OCI-LY3 (cell line): ENCODE results near the gene C10orf90.

Experiments used
- H2AFZ ChIP-seq: fragments of 200-600, 300-600 bp; shearing (Covaris generic); 2 replicates; pipeline ENCODE4 v1.6.0; 2014; ENCODE audit warnings: antibody characterized with exemption, low read depth, low read length
- H3K27ac ChIP-seq: fragments of 200-600, 300-600 bp; sonication (generic); 2 replicates; pipeline ENCODE4 v1.5.1; 2014; ENCODE audit warnings: mild to moderate bottlenecking, low read length, moderate library complexity, mixed read lengths
- H3K27me3 ChIP-seq: fragments of 200-600, 300-600 bp; sonication (generic); 2 replicates; pipeline ENCODE4 v1.6.1; 2014; ENCODE audit warnings: low read depth, low read length, mixed read lengths
- H3K36me3 ChIP-seq: fragments of 200-600, 300-600 bp; sonication (generic); replicated peaks from 2 replicates; pipeline ENCODE3; 2014; ENCODE audit warnings: low read depth, low read length, mixed read lengths
- H3K4me1 ChIP-seq: fragments of 300-600, 200-600 bp; sonication (generic); 2 replicates; pipeline ENCODE4 v1.6.1; 2014; ENCODE audit warnings: low read length, mixed read lengths
- H3K4me2 ChIP-seq: fragments of 200-600, 300-600 bp; sonication (generic); 2 replicates; pipeline ENCODE4 v1.6.1; 2014; ENCODE audit warnings: low read length, mixed read lengths
- H3K4me3 ChIP-seq: fragments of 300-600, 200-600 bp; sonication (generic); 2 replicates; pipeline ENCODE4 v1.5.1; 2014; ENCODE audit warnings: antibody characterized with exemption, mild to moderate bottlenecking, low read length, moderate library complexity
- H3K79me2 ChIP-seq: fragments of 300-600, 200-600 bp; shearing (Covaris generic); 2 replicates; pipeline ENCODE4 v1.6.1; 2014; ENCODE audit warnings: mild to moderate bottlenecking, low read length, mixed read lengths
- H3K9ac ChIP-seq: fragments of 300-600, 200-600 bp; shearing (Covaris generic); 2 replicates; pipeline ENCODE4 v1.6.0; 2014; ENCODE audit warnings: mild to moderate bottlenecking, low read length, moderate library complexity
- H3K9me3 ChIP-seq: fragments of 200-600, 300-600 bp; shearing (Covaris generic); 2 replicates; pipeline ENCODE4 v1.6.1; 2014; ENCODE audit warnings: low read length, mixed read lengths; ENCODE audit not compliant: insufficient read depth
- H4K20me1 ChIP-seq: fragments of 200-600, 300-600 bp; sonication (generic); 2 replicates; pipeline ENCODE4 v1.6.1; 2016; ENCODE audit warnings: low read length, mixed read lengths; ENCODE audit not compliant: insufficient read depth
- CTCF ChIP-seq: fragments of 200-600, 300-600 bp; sonication (generic); IDR thresholded peaks from 2 replicates; pipeline ENCODE4 v1.5.1; 2014; ENCODE audit warnings: antibody characterized with exemption, low read length, low read depth
- EZH2phosphoT487 ChIP-seq: fragments of 200-600 bp; shearing (Covaris generic); IDR thresholded peaks from 2 replicates; pipeline ENCODE4 v1.6.1; 2018; ENCODE audit warnings: antibody characterized with exemption, mixed run types, low read depth

The C10orf90 gene

DNA sequence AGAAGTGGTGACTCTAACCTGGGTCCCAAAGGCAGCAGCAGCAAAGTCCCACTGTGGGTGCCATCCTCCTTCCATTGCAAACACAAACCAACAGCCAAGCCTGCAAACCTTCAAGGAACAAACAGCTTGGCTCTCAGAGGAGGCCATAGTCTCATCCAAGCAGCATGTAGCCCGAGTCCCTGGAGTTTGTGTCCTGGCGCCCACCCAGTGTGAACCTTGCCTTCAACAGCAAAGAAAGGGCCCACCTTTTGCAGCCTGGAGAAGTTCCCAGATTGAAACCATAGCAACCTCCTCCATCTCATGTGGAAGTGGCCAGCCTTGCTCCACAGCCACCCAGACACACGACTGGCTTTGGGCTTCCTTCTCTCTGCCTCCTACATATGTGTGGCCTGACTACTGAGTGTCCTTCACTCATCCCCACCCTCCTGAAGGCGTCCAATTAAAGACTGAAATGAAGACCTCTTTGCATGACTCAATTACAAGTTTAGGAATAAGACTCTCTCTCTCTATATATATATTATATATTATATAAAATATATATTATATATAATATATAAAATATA, 106.1 kb downstream of the C10orf90 start:
- Histone ChIP-seq H3K36me3 (no peaks in the 10 kb centered on the region), H4K20me1 (no peaks in the 10 kb centered on the region), H3K27me3 (no peaks in the 10 kb centered on the region), H3K79me2 (no peaks in the 10 kb centered on the region), H3K4me1 (no peaks in the 10 kb centered on the region), H3K9me3 (no peaks in the 10 kb centered on the region), H3K4me3 (no peak overlapping the region), H3K9ac (no peak overlapping the region), H3K4me2 (no peak overlapping the region), H2AFZ (no peak overlapping the region), H3K27ac (no peak overlapping the region)
- no peak for TF ChIP-seq EZH2phosphoT487
- TF ChIP-seq CTCF, result no peak

GRCh38 chr10:126563361-126563760, 107.1 kb downstream of the C10orf90 start:
- no peaks in the 10 kb centered on the region for H4K20me1 ChIP-seq
- H2AFZ ChIP-seq, result no peak overlapping the region
- H3K27me3 ChIP-seq, result no peaks in the 10 kb centered on the region
- H3K27ac ChIP-seq, result no peak overlapping the region
- no peak overlapping the region for H3K4me3 ChIP-seq
- H3K79me2 ChIP-seq, result no peaks in the 10 kb centered on the region
- H3K9ac ChIP-seq, result no peak overlapping the region
- no peak overlapping the region for H3K4me2 ChIP-seq
- H3K36me3 ChIP-seq, result no peaks in the 10 kb centered on the region
- H3K4me1 ChIP-seq, result no peaks in the 10 kb centered on the region
- H3K9me3 ChIP-seq, result no peaks in the 10 kb centered on the region
- TF ChIP-seq EZH2phosphoT487 (no peak), CTCF (no peak)

DNA sequence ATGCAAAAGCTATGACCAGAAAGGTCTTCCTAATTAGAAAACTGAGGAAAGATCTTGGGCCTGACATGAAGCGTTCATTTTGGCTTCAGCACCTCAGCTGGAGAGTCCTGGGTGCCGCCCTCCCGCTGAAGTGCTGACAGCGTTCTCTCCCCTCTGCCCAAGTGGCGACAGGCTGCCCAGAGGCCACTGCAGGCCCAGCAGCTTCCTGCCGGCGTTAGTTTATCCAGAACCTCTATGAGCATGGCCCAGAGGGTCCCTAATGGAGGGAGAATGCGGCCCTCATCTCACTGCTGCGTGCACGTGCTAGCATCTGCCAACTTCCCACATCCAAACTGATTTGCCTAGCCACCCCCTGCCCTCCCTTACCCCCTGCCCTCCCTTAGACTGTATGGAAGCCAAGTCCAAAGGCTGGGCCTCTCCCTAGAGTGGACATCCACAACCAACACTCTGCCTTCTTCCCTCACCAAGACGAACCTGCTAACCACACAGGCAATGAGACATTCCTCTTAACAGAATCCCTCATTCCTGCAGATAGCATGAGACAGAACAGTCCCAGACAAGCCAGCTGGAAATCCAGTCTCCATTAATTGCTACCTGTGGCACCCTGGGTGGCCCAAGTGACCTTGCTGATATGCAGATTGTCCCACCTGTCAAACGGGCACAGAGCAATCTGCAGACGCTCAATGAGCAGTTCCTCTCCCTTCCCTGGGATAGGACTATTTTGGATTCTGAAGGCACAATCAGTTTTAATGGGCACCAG, 108.4 kb downstream of the C10orf90 start:
- TF ChIP-seq CTCF (no peak), EZH2phosphoT487 (no peak)
- no peak overlapping the region for H2AFZ ChIP-seq
- no peaks in the 10 kb centered on the region for H3K9me3 ChIP-seq
- H3K27ac ChIP-seq, result no peak overlapping the region
- no peaks in the 10 kb centered on the region for H3K4me1 ChIP-seq
- H3K27me3 ChIP-seq, result no peaks in the 10 kb centered on the region
- H3K36me3 ChIP-seq, result no peaks in the 10 kb centered on the region
- no peak overlapping the region for H3K4me2 ChIP-seq
- H4K20me1 ChIP-seq, result no peaks in the 10 kb centered on the region
- H3K79me2 ChIP-seq, result no peaks in the 10 kb centered on the region
- no peak overlapping the region for H3K9ac ChIP-seq
- no peak overlapping the region for H3K4me3 ChIP-seq

- H3K27ac ChIP-seq, result no peak overlapping the region
- H3K79me2 ChIP-seq, result no peaks in the 10 kb centered on the region
- no peaks in the 10 kb centered on the region for H3K4me1 ChIP-seq
- no peak overlapping the region for H3K9ac ChIP-seq
- no peaks in the 10 kb centered on the region for H4K20me1 ChIP-seq
- H3K9me3 ChIP-seq, result no peaks in the 10 kb centered on the region
- no peak overlapping the region for H3K4me2 ChIP-seq
- no peaks in the 10 kb centered on the region for H3K36me3 ChIP-seq
- TF ChIP-seq EZH2phosphoT487, result no peak
- no peak for TF ChIP-seq CTCF
- no peak overlapping the region for H3K4me3 ChIP-seq
- no peaks in the 10 kb centered on the region for H3K27me3 ChIP-seq
- no peak overlapping the region for H2AFZ ChIP-seq
Observed at GRCh38 chr10:126561294-126561920, 109.1 kb downstream of the C10orf90 start.
